Liver (tissue), 9 donors: ENCODE data around the gene CAV2. TPM values are rescaled to one million over a fixed set of nuclear protein-coding genes. Genes with fewer than 3 reads are reported as not detected.

Experiments used
- DNase-seq: peaks from one replicate; pipeline ENCODE4 v3.0.0-alpha.2; 2017; ENCODE audit warnings: low spot score
- H3K27ac ChIP-seq, 2 donors: one replicate each; pipeline ENCODE4 v1.7.0; 2013; ENCODE audit warnings: inconsistent platforms in 2 of 2, low read length in 2 of 2, control low read depth in 1 of 2, low read depth in 1 of 2, mild to moderate bottlenecking in 1 of 2
- H3K27me3 ChIP-seq, 4 donors: one replicate each; pipeline versions ENCODE4 v1.6.1 to v1.7.0; 2013; ENCODE audit warnings: low read length in 3 of 4, inconsistent platforms in 1 of 4, mild to moderate bottlenecking in 1 of 4, moderate library complexity in 1 of 4; ENCODE audit not compliant: control insufficient read depth in 4 of 4, insufficient read depth in 4 of 4
- H3K36me3 ChIP-seq, 4 donors: one replicate each; pipeline versions ENCODE4 v1.6.1 to v1.7.0; 2013; ENCODE audit warnings: low read length in 3 of 4, mild to moderate bottlenecking in 3 of 4, low read depth in 1 of 4, moderate library complexity in 1 of 4; ENCODE audit not compliant: control insufficient read depth in 4 of 4, insufficient read depth in 3 of 4
- H3K4me1 ChIP-seq, 4 donors: one replicate each; pipeline versions ENCODE4 v1.6.1 to v1.7.0; 2013; ENCODE audit warnings: low read length in 3 of 4, mild to moderate bottlenecking in 3 of 4, moderate library complexity in 1 of 4; ENCODE audit not compliant: control insufficient read depth in 4 of 4, insufficient read depth in 4 of 4
- H3K4me3 ChIP-seq, 3 donors: one replicate each; pipeline versions ENCODE4 v1.6.1 to v1.7.0; 2013; ENCODE audit warnings: low read length in 3 of 3, control low read depth in 1 of 3, low read depth in 1 of 3, mild to moderate bottlenecking in 1 of 3
- H3K9ac ChIP-seq, 2 donors: one replicate each; pipeline ENCODE4 v1.7.0; 2013; ENCODE audit warnings: low read length in 2 of 2, mild to moderate bottlenecking in 2 of 2, moderate library complexity in 2 of 2, control low read depth in 1 of 2, low read depth in 1 of 2
- H3K9me3 ChIP-seq, 4 donors: one replicate each; pipeline versions ENCODE4 v1.6.1 to v1.7.0; 2013; ENCODE audit warnings: low read length in 3 of 4; ENCODE audit not compliant: control insufficient read depth in 4 of 4
- FOXA1 ChIP-seq: IDR thresholded peaks from 2 replicates; pipeline ENCODE4 v1.6.1; 2016; ENCODE audit warnings: antibody characterized with exemption
- FOXA2 ChIP-seq: IDR thresholded peaks from 2 replicates; pipeline ENCODE4 v1.6.1; 2016; ENCODE audit warnings: antibody characterized with exemption
- GABPA ChIP-seq, 2 donors: IDR thresholded peaks in 1 of 2; conservative IDR thresholded peaks in 1 of 2; 2 replicates each; pipeline ENCODE4 v1.6.1; 2016; ENCODE audit warnings: antibody characterized with exemption in 2 of 2, mild to moderate bottlenecking in 1 of 2, moderate library complexity in 1 of 2
- HNF4A ChIP-seq, 2 donors: conservative IDR thresholded peaks; 2 replicates each; pipeline ENCODE4 v1.6.1; 2016; ENCODE audit warnings: antibody characterized with exemption in 2 of 2, mild to moderate bottlenecking in 2 of 2
- JUND ChIP-seq, 2 donors: IDR thresholded peaks; 2 replicates each; pipeline ENCODE4 v1.6.1; 2016; ENCODE audit warnings: antibody characterized with exemption in 2 of 2
- REST ChIP-seq: IDR thresholded peaks from 2 replicates; pipeline ENCODE4 v1.6.1; 2016; ENCODE audit warnings: antibody characterized with exemption, mild to moderate bottlenecking
- RXRA ChIP-seq, 2 donors: IDR thresholded peaks; 2 replicates each; pipeline ENCODE4 v1.6.1; 2017 to 2018; ENCODE audit warnings: antibody characterized with exemption in 2 of 2, mild to moderate bottlenecking in 1 of 2
- YY1 ChIP-seq: IDR thresholded peaks from 2 replicates; pipeline ENCODE4 v1.6.1; 2016; ENCODE audit warnings: antibody characterized with exemption, mild to moderate bottlenecking
- WGBS: extraction: QIAGEN DNeasy Blood & Tissue Kit; methylation state at CpG from one replicate; pipeline ENCODE4 v1.1.7; 2013; 5-methylcytosine and 5-hydroxymethylcytosine counted together
- polyA plus RNA-seq, 2 donors: library from polyadenylated mRNA; stranded (reverse) in 1 of 2; unstranded in 1 of 2; fragments of 200-250 nt in 1 of 2; fragments of >200 nt in 1 of 2; fragmentation: Nextera tagmentation in 1 of 2; extraction: Ambion mirVana in 1 of 2; gene quantifications; one replicate each; pipeline versions ENCODE4 v1.2.1 to v1.2.3, GENCODE V29; 2013 to 2015
- total RNA-seq, 2 donors: library from RNA; depleted of rRNA; stranded (reverse); fragments of >200 nt; gene quantifications; one replicate each; pipeline ENCODE4 v1.2.3, GENCODE V29; 2014
- TF ChIP-seq, protein P1 (sequence below): IDR thresholded peaks from 2 replicates; pipeline ENCODE4 v1.6.1; 2016; ENCODE audit warnings: antibody characterized with exemption
- donor health status: healthy.
- donor health status: healthy.
- donor health status: healthy.
- donor health status: healthy.
- donor health status: healthy.

CAV2 gene
- total and polyA plus RNA-seq, 4 donors, result 6.8 to 29.7 (median 19.9) TPM

DNA sequence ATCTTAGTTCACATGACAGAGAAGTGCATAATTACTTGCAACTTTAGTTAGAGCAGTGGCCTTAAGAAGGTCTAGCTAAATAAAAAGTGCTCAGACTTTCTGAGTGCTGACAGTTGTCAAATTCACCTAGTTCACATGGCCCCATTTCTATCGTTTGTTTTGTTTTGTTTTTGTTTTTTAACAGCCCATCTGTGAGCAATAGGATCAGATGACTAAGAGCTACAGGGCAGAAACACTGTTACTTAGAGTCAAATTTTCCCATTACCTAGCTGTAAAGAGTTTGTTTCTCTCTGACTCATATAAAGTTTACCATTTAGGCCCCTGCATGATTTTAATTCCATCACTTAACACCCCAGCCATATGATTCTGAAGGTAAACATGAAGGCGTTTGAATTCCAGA, 44.1 kb downstream of the CAV2 start:
- no peak for DNase-seq
- Histone ChIP-seq H3K9ac (no peak overlapping the region), H3K36me3 (no peaks in the 10 kb centered on the region), H3K4me1 (no peaks in the 10 kb centered on the region), H3K27me3 (no peaks in the 10 kb centered on the region), H3K9me3 (no peaks in the 10 kb centered on the region), H3K27ac (no peak overlapping the region), H3K4me3 (no peak overlapping the region)
- TF ChIP-seq YY1, result no peak
- TF ChIP-seq GABPA (IDR thresholded peaks at IDR 0.05 in 1 of 2, conservative IDR thresholded peaks at IDR 0.05 in 1 of 2), result no peak
- TF ChIP-seq, protein P1, sequence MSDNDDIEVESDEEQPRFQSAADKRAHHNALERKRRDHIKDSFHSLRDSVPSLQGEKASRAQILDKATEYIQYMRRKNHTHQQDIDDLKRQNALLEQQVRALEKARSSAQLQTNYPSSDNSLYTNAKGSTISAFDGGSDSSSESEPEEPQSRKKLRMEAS, result no peak
- TF ChIP-seq HNF4A (conservative IDR thresholded peaks at IDR 0.05), result no peak
- no peak for TF ChIP-seq JUND (IDR thresholded peaks at IDR 0.05)
- TF ChIP-seq FOXA1, result no peak
- TF ChIP-seq FOXA2, result no peak
- WGBS, result 71% methylated on average over 2 of the region's 2 CpGs

DNA sequence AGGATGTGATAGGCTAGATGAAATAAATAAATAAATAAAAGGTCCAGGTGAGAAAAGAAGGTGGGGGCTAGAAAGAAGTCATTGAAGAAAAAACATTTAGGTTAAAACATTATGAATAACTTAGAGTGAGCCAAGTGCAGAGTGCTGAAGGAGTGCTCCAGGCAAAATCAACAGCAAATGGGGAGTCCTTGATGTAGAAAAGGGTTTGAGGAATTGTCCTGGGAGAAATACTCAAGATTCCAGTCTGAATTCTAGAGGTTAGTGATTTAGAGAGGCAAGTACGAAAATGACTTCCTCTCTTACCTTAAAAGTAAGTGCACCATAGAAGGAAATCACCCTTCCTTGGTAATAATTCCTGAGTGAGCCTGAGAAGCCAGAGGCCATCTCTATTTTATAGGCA, 44.9 kb downstream of the CAV2 start:
- no peaks in the 10 kb centered on the region for H3K4me1 ChIP-seq
- no peak for DNase-seq
- TF ChIP-seq FOXA1, result no peak
- TF ChIP-seq, protein P1, result no peak
- H3K36me3 ChIP-seq, result no peaks in the 10 kb centered on the region
- no peaks in the 10 kb centered on the region for H3K27me3 ChIP-seq
- no peak overlapping the region for H3K4me3 ChIP-seq
- no peaks in the 10 kb centered on the region for H3K9me3 ChIP-seq
- H3K27ac ChIP-seq, result no peak overlapping the region
- H3K9ac ChIP-seq, result no peak overlapping the region
- WGBS, result 94% methylated on average over 1 of the region's 1 CpG

- H3K36me3 ChIP-seq, result no peaks in the 10 kb centered on the region
- no peaks in the 10 kb centered on the region for H3K4me1 ChIP-seq
- no peak for DNase-seq
- TF ChIP-seq FOXA1, result no peak
- TF ChIP-seq REST, result no peak
- no peak for TF ChIP-seq YY1
- TF ChIP-seq RXRA (IDR thresholded peaks at IDR 0.05), result no peak
- TF ChIP-seq HNF4A (conservative IDR thresholded peaks at IDR 0.05), result no peak
- no peaks in the 10 kb centered on the region for H3K27me3 ChIP-seq
- no peak overlapping the region for H3K27ac ChIP-seq
- 84% methylated on average over 6 of the region's 6 CpGs for WGBS
- no peaks in the 10 kb centered on the region for H3K9me3 ChIP-seq
- H3K4me3 ChIP-seq, result no peak overlapping the region
- no peak overlapping the region for H3K9ac ChIP-seq
Observed at GRCh38 chr7:116545411-116545993, 46.0 kb downstream of the CAV2 start.
